Natural killer cell (primary cell): ENCODE results near the gene CKAP4. TPM values are rescaled to one million over a fixed set of nuclear protein-coding genes. Genes with fewer than 3 reads are reported as not detected.

Source experiments
- ATAC-seq, 3 donors: fragments of 150-1000 bp in 2 of 3; fragments of 200-7000 bp in 1 of 3; cut with Tn5 transposase; 1 replicate in 1 of 3; 2 replicates in 2 of 3; pipeline ENCODE4 v1.10.0; 2021; ENCODE audit warnings: mild to moderate bottlenecking in 2 of 3, moderate library complexity in 2 of 3
- DNase-seq, 2 donors: peaks; one replicate each; pipeline versions ENCODE4 v3.0.0 to v3.0.0-alpha.2; 2013 to 2021; ENCODE audit warnings: mixed read lengths in 1 of 2
- H3K27ac ChIP-seq: one replicate; pipeline ENCODE4 v1.5.1; 2013; ENCODE audit warnings: mild to moderate bottlenecking, low read length
- H3K27me3 ChIP-seq: one replicate; pipeline ENCODE4 v1.6.1; 2013; ENCODE audit warnings: low read length; ENCODE audit not compliant: control insufficient read depth, insufficient read depth
- H3K36me3 ChIP-seq: one replicate; pipeline ENCODE4 v1.6.1; 2013; ENCODE audit warnings: low read length; ENCODE audit not compliant: control insufficient read depth, insufficient read depth
- H3K4me1 ChIP-seq: one replicate; pipeline ENCODE4 v1.6.1; 2013; ENCODE audit warnings: low read length; ENCODE audit not compliant: control insufficient read depth, insufficient read depth
- H3K4me3 ChIP-seq: one replicate; pipeline ENCODE4 v1.5.1; 2013; ENCODE audit warnings: low read length
- H3K9me3 ChIP-seq: one replicate; pipeline ENCODE4 v1.6.1; 2013; ENCODE audit warnings: low read length; ENCODE audit not compliant: control insufficient read depth, insufficient read depth
- H3K27ac Mint-ChIP-seq, 2 donors: one replicate each; pipeline ENCODE4 v1.8.0; 2022; ENCODE audit warnings: mild to moderate bottlenecking in 2 of 2, mixed read lengths in 2 of 2, moderate library complexity in 1 of 2
- H3K27me3 Mint-ChIP-seq, 2 donors: one replicate each; pipeline ENCODE4 v1.8.0; 2022; ENCODE audit warnings: low read depth in 2 of 2, mixed read lengths in 2 of 2
- H3K36me3 Mint-ChIP-seq: one replicate; pipeline ENCODE4 v1.8.0; 2022; ENCODE audit warnings: mixed read lengths
- H3K4me1 Mint-ChIP-seq, 2 donors: one replicate each; pipeline ENCODE4 v1.8.0; 2022; ENCODE audit warnings: mixed read lengths in 2 of 2
- H3K4me3 Mint-ChIP-seq: one replicate; pipeline ENCODE4 v1.8.0; 2022; ENCODE audit warnings: mild to moderate bottlenecking, moderate library complexity, mixed read lengths
- H3K9me3 Mint-ChIP-seq, 2 donors: one replicate each; pipeline ENCODE4 v1.8.0; 2022; ENCODE audit warnings: mixed read lengths in 2 of 2
- WGBS: methylation state at CpG from one replicate; pipeline ENCODE4 v1.1.7; 2013; ENCODE audit warnings: missing lambda C conversion rate; ENCODE audit not compliant: insufficient coverage; 5-methylcytosine and 5-hydroxymethylcytosine counted together
- intact Hi-C: fragments of 100-400 bp; cut with micrococcal nuclease; formaldehyde crosslinking; loops from one replicate; pipeline ENCODE4 v1.14.2; 2022
- total RNA-seq, 4 donors: library from RNA; stranded (reverse); fragments of 120-200 nt in 1 of 4; gene quantifications; one replicate each; pipeline versions ENCODE4 v1.2.3 to v1.2.4, GENCODE V29; 2013 to 2022
- TF ChIP-seq, protein P1 (sequence below): fragments of 200-600 bp; IDR thresholded peaks from one replicate; pipeline ENCODE4 v1.8.0; 2022; ENCODE audit warnings: antibody characterized with exemption

Gene CKAP4
- total RNA-seq, 3 donors from 2014 or later (not counting 1 experiment from before 2014, with no cell fraction given): 2.0 to 19.4 (median 2.0) TPM

- Histone ChIP-seq H3K36me3 (no peaks in the 10 kb centered on the region), H3K9me3 (no peaks in the 10 kb centered on the region), H3K4me3 (no peak overlapping the region), H3K27ac (no peak overlapping the region), H3K4me1 (no peaks in the 10 kb centered on the region), H3K27me3 (no peaks in the 10 kb centered on the region)
- H3K4me3 Mint-ChIP-seq: no peak overlapping the region
- H3K27ac Mint-ChIP-seq: no peak overlapping the region
- intact Hi-C loops: no loop called here
- DNase-seq: no peak
- H3K36me3 Mint-ChIP-seq: peaks cover 9% of the 10 kb centered on the region
- ATAC-seq: no peak
- TF ChIP-seq, protein P1, sequence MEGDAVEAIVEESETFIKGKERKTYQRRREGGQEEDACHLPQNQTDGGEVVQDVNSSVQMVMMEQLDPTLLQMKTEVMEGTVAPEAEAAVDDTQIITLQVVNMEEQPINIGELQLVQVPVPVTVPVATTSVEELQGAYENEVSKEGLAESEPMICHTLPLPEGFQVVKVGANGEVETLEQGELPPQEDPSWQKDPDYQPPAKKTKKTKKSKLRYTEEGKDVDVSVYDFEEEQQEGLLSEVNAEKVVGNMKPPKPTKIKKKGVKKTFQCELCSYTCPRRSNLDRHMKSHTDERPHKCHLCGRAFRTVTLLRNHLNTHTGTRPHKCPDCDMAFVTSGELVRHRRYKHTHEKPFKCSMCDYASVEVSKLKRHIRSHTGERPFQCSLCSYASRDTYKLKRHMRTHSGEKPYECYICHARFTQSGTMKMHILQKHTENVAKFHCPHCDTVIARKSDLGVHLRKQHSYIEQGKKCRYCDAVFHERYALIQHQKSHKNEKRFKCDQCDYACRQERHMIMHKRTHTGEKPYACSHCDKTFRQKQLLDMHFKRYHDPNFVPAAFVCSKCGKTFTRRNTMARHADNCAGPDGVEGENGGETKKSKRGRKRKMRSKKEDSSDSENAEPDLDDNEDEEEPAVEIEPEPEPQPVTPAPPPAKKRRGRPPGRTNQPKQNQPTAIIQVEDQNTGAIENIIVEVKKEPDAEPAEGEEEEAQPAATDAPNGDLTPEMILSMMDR: no peak
- WGBS: 37% methylated on average over 6 of the region's 6 CpGs
- H3K27me3 Mint-ChIP-seq: peaks cover 18 to 47% of the 10 kb centered on the region in 2 donors
- peaks cover 2 to 3% of the 10 kb centered on the region in 2 donors for H3K9me3 Mint-ChIP-seq
- no peaks in the 10 kb centered on the region for H3K4me1 Mint-ChIP-seq
Measured at GRCh38 chr12:106205208-106206069, 42.4 kb downstream of the CKAP4 start.

- H3K27me3 ChIP-seq: no peaks in the 10 kb centered on the region
- no peak for ATAC-seq
- Mint-ChIP-seq H3K27me3 (peaks cover 8 to 39% of the 10 kb centered on the region in 2 donors), H3K27ac (no peak overlapping the region), H3K4me3 (no peak overlapping the region), H3K36me3 (peaks cover 9% of the 10 kb centered on the region), H3K9me3 (peaks cover 2 to 3% of the 10 kb centered on the region in 2 donors), H3K4me1 (no peaks in the 10 kb centered on the region)
- TF ChIP-seq, protein P1: no peak
- no peak overlapping the region for H3K4me3 ChIP-seq
- no peaks in the 10 kb centered on the region for H3K4me1 ChIP-seq
- intact Hi-C loops: no loop called here
- no peaks in the 10 kb centered on the region for H3K9me3 ChIP-seq
- DNase-seq: no peak
- no peak overlapping the region for H3K27ac ChIP-seq
- WGBS: 75% methylated on average over 2 of the region's 2 CpGs
- no peaks in the 10 kb centered on the region for H3K36me3 ChIP-seq
Measured at GRCh38 chr12:106204312-106204711, 43.5 kb downstream of the CKAP4 start.

DNA sequence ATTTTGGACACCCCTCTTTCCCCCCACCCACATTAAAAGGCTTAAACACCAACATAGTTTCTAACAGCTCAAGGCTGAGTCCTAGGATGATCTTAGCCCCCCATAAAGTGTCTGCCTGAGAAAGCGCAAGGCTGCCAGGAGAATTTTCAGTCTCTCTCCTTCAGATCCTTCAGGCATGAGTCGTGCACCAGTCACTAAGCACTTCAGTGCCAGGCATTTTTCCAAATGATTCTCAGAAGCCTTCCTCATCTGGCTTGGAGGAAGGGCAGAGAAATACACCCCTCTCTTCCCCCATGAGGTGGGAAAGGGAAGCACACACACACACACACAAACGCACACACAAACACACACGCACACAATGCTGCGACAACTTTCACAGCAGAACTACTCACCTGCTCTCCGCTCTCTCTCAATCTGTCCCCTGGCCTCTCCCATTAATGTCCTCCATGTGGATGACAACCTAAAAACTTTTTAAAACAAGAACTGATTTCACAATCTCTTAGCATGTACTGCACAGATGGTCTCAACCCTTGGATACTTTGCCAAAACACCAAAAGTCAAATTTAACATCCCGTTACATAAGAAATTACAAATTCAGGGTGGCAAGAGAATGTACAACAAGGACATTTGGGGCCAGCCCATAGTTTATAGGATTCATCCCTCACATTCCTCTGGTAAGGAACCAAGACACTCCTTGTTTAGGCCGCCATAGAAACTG lies 49.8 kb downstream of the CKAP4 start:
- Mint-ChIP-seq H3K27ac (no peak overlapping the region), H3K27me3 (peaks cover 10 to 12% of the 10 kb centered on the region in 2 donors), H3K36me3 (no peaks in the 10 kb centered on the region), H3K4me1 (no peaks in the 10 kb centered on the region), H3K9me3 (no peaks in the 10 kb centered on the region), H3K4me3 (no peak overlapping the region)
- Histone ChIP-seq H3K9me3 (no peaks in the 10 kb centered on the region), H3K4me1 (no peaks in the 10 kb centered on the region), H3K27me3 (no peaks in the 10 kb centered on the region), H3K27ac (no peak overlapping the region), H3K36me3 (no peaks in the 10 kb centered on the region), H3K4me3 (no peak overlapping the region)
- intact Hi-C loops: no loop called here
- no peak for ATAC-seq
- 90% methylated on average over 7 of the region's 8 CpGs for WGBS
- no peak for DNase-seq
- TF ChIP-seq, protein P1: no peak
